GM21576 (cell line): ENCODE measurements around the gene NFAM1.

Source experiments
- ATAC-seq: cut with Tn5 transposase; IDR thresholded peaks from one replicate; pipeline ENCODE4 v1.9.1; 2021; ENCODE audit warnings: mild to moderate bottlenecking, moderate library complexity; ENCODE audit not compliant: unreplicated experiment

Gene NFAM1

GRCh38 chr22:42384506-42384905 lies 47.7 kb downstream of the NFAM1 start:
- ATAC-seq: no peak

GRCh38 chr22:42383851-42384417 lies 48.3 kb downstream of the NFAM1 start:
- ATAC-seq: no peak

GRCh38 chr22:42383287-42383686 lies 48.9 kb downstream of the NFAM1 start:
- no peak for ATAC-seq

DNA sequence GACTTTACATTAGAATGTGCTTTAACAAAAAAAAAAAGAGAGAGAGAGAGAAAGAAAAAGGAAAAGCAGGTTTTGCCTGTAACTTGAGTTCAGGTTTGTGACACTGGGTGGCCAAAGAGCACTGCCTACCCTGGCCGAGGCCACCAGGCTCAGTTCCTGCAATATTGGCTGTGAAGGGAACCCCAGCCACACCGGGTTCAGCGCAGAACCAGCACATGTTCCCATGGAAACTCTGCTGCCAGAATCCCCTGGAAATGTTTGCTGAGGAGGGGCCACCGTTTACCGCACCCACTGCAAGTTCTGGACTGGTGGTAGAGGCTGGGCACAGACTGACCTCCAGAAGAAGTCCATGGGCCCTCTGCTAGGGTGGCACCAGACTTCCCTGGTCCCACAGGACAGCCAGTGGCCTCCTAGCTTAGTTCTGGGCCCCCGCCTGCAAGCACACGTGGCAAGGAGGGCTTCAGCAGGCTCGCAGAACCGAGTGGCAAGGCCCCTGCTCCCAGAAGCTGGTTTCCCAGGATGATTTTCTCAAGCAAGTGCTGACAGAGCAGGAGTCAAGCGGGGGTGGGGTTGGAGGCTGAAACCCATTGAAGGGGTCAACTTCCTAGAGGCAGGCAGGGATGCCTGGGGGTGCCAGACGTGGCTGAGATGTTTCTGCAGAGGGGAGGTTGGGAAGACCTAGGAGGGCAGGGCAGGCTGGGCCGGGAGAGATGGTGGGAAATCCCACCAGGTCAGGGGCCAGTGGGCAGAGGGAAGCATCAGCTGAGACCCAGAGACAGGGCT lies 51.2 kb downstream of the NFAM1 start:
- no peak for ATAC-seq

DNA sequence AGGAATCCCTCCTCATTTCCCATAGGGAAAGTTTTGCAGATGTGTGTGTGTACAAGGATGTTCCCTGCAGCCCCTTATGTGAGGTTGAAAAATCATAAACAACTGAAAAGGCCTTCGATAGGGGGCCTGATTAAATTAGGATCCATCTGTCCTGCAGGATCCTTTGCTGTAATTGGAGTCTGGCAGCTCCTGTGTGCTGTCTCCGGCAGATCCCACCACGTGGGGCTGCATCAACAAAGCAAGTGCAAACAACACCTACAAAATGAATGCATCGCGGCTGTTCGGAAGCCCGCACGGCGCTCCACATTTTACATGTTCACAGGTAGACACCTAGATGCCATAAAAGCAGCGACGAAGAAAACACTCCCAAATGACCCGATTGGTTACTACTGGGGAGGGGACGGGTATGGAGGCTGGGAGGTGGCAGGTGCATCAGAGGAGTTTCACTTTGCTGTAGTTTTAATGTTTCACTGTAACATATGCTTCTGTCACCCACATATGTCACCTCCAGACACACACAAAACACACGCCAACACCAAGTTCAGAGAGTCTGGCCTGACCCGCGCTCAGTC lies 52.2 kb downstream of the NFAM1 start:
- ATAC-seq: no peak

GRCh38 chr22:42376711-42377554 lies 55.3 kb downstream of the NFAM1 start:
- no peak for ATAC-seq

DNA sequence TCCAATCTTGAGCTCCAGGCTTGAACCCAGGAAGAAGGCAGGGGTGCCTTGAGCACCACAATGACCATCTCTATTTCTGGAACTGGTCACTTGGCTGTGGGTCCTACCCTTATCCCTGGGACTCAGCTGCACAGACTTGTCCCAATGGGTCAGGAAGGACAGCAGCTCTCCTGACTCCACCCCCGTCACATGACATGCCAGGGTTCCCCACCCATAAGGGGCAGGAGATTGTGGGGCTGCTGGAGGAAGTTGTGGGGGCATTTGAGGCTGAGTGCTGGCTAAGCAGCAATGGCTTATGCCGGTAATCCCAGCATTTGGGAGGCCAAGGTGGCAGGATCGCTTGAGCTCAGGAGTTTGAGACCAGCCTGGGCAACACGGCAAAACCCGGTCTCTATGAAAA lies 56.2 kb downstream of the NFAM1 start:
- no peak for ATAC-seq

- no peak for ATAC-seq
Observed at GRCh38 chr22:42372976-42373375, 59.2 kb downstream of the NFAM1 start.

DNA sequence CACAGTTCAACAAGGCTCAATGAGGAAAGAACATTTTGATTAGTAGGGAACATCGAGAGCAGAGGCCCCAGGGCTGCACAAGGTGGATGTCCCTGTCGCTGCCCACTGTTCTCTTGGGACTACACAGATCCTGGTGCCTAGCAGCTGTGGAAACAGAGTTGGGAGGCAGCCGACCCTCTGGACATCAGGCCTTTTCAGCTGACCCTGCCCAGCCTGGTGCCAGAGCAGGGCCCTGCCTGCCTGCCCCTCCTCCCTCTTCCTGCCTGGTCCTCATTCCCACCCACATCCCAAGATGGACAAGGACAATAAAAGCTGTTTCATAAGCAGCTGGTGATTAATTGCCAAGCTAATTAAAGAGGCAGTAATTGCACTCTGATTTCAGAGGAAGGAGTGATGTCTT lies 60.7 kb downstream of the NFAM1 start:
- ATAC-seq: no peak

GRCh38 chr22:42371099-42371498 lies 61.1 kb downstream of the NFAM1 start:
- no peak for ATAC-seq

- peak; percentile 85 for ATAC-seq
Observed at GRCh38 chr22:42369250-42370041, 62.8 kb downstream of the NFAM1 start.

DNA sequence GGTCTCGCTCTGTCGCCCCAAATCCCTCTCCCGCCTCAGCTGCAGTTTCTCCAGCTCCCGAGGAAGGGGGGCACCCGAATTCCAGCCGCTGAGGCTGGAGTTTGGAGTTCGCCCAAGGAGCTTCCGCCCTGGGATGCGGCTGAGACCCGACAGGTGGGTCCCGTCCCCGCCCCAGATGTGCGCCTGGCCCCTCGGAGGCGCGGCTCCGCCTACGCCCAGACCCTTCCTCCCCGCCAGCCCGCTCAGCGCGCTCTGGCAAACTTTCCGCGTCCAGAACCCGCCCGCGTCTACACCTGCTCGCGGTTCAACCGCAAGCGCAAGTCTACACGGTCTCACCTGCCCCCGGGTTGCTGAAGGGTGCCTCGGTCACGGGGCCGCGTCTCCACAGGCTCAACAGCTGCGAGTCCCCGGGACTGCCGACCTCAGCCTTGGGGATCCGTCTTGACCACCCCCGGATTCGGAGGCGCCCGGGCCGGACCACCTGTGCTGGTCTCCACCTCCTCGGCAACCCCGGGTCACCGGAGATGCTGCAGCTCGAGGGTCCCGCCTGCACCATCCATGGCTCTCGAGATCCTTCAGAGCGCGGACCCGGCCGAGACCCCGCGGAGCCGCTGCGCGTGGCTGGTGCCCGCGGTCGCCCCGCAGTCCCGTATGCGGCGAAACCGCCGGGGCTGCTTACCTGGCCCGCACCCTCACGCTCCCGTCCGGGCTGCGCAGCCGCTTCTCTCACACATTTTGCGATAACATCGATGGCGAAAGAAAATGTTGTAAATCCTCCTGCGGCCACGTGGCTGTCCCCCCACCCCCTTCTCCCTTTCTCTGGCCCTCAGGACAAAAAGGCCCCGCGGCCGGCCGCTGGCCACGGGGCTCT lies 63.6 kb downstream of the NFAM1 start:
- peak; percentile 14 for ATAC-seq

DNA sequence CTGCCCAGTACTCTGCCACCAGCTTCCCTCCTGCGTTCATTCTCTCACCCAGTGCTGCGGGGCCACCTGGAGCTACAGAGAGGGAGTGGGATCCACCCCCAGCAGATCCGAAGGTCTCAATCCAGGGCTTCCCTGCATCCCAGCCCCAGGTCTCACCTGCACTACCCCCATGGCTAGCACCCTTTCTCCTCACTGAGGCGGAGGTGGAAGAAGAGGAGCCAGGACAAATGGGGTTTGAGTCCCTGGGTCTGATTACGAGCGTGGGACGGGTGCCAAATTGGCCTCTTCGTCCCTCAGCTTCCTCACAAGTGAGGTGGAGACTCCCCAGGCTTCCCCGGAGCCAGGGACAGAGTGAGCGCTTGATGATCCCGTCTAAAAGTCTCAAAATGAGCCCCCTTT lies 64.2 kb downstream of the NFAM1 start:
- no peak for ATAC-seq

DNA sequence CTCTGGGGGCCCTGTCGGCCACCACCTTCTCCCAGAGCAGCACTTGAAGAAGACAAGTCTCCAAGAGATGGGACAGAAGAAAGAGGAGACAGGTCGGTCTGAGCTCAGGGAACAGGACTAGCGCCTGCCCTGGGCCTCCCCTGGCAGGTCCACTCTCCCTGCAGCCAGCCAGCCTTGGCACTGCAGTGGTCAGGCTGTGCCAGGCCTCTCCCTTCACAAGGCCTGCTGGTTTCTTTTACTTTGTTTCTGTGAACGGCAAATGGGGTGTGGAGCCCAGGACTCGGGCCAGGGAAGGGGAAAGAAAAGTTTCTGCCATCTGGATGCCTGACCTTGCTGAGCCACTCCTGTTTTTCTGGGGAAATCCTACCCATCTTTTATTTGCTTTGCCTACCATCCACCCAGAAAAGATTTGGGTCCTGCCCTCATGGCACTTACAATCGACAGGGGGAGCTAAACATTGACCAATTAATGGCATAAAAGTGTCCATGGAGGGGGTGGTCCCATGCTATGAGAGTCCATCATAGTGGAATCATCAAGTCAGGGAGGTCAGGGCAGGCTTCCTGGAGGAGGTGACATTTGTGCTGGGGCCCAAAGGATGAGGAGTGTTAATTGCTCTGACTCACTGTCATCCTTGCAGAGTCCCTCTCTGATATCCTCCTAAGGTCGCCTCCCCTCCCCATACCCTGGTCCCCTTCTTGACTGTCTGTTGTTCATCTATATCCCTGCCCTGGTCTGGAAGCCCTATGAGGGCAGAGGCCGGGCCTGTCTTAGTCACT lies 65.2 kb downstream of the NFAM1 start:
- ATAC-seq: no peak

- ATAC-seq: no peak
Observed at GRCh38 chr22:42365942-42366695, 66.1 kb downstream of the NFAM1 start.

- ATAC-seq: no peak
Observed at GRCh38 chr22:42365111-42365865, 66.9 kb downstream of the NFAM1 start.

GRCh38 chr22:42364604-42365110 lies 67.5 kb downstream of the NFAM1 start:
- no peak for ATAC-seq
